ENCODE results near the gene VAV2.
"Not testable (repeated sequence)": the region's sequence is repeated elsewhere in the genome, so short reads cannot be mapped to it uniquely, and the experiment has no call there.

VAV2 gene

DNA sequence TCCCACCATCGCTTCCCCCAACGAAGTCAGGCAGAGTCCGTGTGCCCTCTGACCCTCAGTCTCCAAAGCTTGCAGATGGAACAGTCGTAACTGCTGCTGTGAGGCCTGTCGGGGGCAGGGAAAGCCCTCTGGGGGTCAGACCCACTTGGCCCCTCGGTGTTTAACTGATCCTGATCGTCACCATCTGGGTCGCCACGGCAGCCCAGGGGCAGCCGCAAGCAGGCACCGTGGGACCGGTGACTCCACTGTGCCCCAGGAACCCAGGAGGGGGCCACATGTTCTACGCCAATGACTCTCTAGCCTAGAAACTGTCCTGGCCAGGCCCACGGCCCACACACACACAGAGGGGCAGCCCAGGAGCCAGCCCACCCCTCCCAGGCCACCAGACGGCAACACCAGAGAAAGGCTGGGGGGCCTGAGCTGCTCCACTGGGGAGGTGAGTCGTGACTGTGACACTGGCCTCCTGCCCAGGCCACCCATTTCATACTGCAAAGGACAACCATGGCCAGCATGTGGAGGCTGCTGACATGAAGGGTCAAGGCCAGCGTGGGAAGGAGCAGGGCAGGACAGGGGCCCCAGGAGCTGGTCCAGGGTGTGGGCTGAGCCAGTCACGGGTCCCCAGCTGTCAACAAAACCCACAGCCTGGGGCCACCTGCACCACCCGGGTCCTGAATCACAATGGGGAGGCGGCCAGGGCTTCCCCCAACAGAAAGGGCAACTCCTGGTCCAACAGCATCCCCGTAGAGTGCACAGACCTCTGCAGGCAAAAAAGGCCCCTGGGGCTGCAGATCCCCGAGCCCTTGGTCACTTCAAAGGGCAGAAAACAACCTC lies 20.8 kb downstream of the VAV2 start:
- no peak for DNase-seq (ENCODE audit: low spot score)

DNA sequence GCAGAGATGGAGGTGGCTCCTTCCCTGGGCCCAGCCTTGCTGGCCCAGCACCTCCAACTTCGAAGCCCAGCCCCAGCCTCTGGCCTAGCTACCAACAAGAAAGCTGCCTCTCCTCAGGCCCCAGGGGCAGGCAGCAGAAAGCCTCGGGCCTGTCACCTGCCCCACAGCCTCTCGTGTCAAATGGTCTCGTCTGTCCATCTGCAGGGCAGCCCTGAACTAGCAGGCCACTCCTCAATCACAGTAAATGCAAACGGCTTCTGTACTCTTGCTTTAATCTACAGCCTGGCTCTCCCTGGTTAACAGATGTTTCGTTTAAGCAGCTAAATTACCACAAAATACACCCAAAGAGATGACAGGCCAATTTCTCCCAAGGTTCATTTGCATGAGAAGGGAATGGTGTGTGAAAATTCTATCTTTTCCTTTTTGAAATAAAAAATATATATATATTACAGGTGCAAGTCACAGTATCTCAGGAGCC lies 21.5 kb downstream of the VAV2 start:
- DNase-seq (ENCODE audit: low spot score) = no peak

DNA sequence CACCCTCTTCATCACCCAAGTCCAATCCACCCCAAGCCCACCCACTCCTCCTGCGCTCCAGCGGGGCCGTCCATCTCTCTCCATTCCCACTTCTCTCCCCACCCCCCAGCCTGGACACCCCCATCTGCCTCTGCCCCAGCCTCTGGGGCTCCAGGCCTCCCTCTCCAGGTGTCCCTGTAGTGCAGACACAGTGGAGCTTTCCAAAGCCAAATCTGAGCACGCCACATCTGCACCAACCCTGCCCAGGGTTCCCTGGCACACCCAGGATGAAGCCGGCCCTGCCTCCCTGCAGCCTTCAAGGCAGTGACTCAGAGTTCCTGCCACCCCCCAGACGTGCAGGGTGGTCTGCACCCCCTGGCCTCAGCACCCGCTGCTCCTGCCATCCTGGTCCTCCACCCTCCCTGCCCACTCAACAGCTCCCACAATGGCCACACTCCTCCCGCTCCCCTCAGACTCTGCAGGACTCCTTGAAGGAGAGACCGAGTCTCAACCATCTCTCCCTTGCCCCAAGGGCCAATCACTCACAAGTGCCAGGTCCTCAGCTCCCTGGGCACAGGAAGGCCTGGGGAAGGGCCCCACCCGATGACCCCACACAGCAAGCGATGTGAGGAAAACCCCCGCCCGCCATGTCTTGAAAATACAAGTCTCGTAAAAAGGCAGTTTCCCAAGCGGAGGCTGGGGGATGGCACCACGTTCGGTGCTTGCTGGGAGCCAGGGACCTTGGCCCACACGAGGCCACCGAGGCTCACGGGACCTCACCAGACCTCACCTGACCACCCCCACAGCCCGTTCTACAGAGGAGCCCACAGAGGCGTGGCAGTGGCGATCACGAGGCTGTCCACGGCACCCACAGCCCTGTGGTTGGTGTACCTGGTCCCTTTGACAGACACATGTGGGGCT lies 22.2 kb downstream of the VAV2 start:
- DNase-seq (ENCODE audit: low spot score) = no peak

DNA sequence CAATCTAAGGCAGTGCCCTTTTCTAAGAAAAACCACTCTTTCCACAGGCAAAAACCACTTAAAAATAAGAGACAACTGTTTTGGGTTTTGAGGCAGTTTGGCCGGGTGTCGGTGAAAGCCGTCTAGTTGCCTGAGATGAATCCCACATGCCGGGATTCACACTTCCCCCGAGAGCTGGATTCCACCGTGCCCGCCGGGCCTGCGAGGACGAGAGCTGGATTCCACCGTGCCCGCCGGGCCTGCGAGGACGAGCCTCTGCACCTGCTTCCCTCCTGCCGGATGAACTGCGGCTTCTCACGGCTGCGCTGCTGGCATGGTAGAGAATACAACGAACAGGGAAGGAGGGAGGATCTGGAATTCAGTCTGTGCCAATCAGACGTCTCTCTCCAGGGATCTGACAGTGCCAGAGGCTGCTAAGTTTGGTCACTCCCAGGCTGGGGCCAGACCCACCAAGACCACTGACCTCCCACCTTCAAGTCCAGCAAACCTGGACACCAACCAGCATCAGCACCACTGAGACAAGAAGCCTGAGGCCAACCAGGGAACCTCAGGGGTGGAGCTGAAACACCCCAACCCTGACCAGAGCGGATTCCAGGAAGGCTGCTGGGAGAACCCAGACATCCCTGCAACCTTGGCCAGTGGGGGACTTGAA lies 23.0 kb downstream of the VAV2 start:
- no peak for DNase-seq (ENCODE audit: low spot score)

DNA sequence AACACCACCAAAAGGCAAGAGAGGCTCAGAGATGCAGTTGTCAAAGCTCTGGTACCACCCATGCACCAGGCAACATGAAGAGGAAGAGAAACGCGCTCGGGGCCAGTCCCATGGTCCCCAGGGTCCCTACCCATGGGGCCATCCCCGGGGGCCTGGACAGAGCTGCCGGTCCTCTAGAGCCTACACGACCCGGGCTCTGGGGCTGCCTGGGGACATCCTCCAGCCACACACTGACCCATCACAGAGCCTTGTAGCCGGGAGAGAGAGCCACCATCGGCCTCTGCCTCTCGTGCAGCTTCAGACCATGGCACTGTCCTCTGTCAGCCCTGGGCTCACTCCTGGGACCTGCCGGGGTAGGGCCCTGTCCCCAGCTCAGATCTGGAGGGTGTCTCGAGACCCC lies 23.7 kb downstream of the VAV2 start:
- DNase-seq (ENCODE audit: low spot score) = no peak

DNA sequence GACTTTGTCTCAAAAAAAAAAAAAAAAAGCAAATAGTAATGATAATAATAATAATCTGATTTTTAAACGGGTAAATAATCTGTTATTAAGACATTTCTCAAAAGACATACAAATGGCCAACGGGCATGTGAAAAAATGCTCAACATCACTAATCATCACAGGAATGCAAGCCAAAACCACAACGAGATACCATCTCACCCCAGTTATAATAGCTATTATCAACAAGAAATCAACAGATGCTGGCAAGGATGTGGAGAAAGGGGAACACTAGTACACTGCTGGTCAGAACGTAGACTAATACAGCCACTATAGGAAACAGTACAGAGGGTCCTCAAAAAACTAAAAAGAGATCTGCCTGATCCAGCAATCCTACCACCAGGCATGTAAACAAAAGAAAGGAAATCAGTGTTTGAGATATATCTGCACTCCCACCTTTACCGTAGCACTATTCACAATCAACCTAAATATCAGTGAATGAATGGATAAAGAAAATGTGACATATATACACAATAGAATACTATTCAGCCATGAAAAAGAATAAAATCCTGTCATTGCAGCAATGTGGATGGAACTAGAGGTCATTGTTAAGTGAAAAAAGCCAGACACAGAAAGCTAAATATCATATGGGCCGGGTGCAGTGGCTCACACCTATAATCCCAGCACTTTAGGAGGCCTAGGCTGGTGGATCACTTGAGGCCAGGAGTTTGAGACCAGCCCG lies 24.9 kb downstream of the VAV2 start:
- DNase-seq (ENCODE audit: low spot score) = no peak

DNA sequence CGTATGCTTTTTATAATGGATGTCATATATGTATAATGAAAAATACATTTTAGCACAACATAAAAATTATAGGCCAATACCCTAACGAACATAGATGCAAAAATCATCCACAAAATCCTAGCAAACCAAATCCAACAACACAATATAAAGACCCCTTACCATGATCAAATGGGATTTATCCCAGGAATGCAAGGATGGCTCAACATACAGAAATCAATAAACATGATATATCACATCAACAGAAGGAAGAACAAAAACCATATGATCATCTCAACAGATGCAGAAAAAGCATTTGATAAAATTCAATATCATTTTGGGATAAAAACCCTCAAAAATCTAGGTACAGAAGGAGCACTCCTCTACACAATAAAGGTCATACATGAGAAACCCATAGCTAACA lies 27.7 kb downstream of the VAV2 start:
- DNase-seq (ENCODE audit: low spot score) = no peak

DNA sequence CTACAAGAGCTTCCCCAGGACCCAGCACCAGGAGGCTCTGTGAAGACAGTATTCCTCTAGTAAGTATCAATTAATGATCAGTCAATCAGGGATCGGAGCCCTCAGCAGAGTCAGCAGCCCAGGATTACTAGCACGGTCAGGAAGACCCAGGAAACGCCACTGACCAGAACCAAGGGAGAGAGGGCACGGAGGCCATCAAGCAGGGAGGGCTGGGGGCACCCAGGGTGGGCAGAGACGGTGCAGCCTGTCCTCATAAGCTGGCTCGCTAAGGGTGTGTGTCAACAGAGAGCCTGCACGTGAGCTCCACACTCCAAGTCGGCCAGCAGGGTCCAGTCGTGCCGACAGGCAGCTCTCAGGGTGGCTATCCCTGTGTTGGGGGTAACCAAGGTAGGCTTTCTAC lies 29.0 kb downstream of the VAV2 start:
- DNase-seq (ENCODE audit: low spot score) = no peak

DNA sequence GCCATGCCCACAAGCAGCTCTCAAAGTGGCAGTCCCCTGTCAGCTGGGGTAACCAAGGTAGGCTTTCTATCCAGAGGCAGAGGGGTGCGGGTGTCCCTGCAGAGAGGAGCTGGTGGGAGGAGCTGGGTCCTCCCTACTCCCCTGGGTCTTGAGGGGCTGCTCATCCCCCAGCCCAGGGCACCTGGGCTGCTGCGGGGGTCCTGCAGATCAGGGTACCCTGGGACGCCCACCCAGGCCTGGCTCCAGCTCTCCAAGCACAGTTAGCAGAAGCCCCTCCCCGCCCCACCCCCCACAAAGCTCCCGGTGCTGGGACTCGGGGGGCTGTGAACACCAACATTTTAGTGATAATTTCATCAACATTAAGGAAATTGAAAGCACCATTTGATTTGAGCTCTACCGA lies 29.8 kb downstream of the VAV2 start:
- no peak for DNase-seq (ENCODE audit: low spot score)

DNA sequence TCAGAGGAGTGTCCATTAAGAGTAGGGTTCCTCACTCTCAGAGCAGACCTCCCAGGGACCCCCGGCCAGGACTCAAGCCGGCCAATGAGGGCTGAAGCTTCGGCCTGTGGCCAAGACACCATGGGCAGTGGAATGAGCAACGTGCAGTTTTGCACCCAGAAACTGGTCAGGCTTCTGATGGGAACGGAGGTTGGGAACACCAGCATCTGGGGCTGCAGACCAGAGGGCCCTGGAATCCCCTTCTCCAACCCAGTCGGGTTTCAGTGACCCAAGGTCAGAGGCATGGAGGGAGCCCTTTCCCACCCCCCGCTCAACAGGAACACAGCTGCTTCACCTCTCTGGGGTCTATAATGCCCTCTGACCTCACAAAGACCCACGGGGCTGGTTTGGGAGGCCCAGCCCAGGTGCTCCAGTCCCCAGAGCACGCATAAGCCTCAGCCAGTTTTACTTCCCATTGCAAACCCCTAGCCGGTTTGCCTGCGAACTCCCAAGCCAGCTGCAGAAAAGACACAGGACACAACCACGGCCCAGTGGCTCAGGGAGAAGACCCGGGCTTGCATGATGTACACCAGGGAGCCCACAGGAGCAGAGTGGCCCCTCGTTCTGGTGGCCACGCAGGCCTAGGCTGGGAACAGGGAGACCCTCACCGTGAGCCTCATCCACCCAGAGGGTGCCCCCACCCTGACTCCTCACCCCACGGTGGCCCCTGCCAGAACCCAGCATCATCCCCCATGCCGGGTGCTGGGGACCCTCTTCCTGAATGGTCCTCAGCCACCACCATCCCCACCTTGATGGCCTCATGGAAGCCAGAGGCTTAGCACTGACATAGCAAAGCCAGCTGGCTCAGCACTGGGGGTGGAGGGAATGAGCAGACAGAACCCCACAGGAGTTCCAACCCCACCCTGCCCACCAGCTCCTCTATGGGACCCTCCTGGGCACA lies 30.6 kb downstream of the VAV2 start:
- no peak for DNase-seq (ENCODE audit: low spot score)

DNA sequence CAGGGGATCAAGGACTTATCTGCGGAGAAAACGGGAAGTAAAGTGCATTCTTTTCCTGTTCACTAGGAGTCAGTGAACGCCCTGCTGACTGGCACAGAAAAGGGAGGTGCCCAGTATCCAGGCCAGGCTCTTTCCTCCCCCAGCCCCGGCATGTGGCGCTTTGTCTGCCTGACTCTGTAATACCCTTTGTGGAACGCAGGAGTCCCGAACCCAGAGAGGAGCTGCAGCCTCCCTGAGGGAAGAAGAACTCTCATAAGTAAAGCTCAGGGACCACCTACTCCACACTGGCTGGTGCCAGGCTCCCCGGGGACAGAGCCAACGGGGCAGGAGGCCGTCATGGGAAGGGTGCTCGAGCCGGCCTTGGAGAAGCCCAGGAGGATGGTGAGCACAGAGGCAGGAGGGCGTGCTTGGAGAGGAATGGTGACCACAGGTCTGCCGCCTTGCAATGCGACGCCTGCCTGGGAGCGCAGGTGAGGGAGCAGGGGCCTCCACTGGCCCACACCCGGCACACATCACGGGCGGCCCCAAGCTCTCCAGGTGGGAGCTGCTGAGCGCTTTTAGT lies 31.5 kb downstream of the VAV2 start:
- no peak for DNase-seq (ENCODE audit: low spot score)

DNA sequence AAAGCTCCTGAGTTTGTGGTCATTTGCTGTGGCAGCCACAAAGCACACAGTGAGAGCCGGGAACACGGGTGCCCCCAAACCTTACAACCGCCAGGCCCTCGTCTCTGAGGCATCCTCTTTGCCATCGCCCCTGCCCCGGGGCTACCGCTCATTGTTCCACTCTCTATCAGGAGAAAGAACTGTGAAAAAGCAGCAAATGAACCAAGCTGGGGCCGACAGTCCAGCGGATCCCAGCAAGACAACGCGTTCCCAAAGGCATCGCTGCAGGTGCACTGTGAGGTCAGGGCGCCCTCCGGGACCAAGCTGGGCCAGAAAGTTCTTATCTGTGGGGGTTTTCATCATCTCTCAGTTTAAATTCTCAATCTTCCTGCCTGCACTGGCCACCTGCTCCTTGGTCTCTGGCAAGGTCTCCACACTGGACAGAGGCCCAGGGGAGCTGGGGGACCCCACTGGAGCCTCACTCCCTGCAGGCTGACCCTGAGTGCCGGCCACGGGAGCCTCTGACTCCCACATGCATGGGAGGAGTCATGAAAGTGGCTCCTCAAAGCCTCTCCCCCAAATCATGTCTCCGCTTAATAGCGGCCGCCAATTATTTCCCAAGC lies 32.1 kb downstream of the VAV2 start:
- DNase-seq (ENCODE audit: low spot score) = no peak

DNA sequence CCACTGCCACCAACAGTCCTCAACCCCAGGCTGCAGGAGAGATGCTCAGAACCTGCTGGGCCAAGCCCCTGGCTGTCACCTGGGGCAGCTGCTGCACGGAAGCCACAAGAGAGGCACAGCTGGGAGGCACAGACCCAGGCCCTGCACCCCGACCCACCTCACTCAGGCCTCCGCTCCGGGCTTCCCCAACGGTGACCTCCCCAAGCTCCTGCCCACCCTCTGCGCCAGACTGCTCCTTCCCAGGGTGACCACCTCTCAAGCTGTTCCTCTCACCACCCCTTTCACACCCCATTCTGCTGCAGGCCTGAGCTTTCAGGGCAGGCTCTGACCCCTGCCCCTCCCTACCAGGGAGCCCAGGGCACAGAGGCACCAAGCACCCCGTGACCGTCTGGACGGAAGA lies 33.0 kb downstream of the VAV2 start:
- no peak for DNase-seq (ENCODE audit: low spot score)

DNA sequence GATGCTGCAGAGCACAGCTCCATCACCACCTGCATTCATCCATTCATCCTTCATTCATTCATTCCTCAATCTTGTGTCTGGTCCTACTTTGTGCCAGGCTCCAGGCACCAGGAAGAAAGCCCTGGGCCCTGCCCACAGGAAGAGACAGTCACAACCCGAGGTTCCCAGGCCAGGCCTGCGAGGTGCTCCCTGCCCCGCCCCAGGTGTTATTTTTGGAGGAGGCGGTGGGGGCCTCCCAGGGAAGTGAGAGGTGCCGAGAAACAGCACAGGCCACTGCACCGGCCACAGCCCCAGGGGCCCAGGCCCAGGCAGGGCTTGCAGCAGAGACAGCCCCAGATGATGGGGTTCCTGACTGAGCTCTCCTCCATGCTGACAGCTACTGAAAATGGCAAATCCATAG lies 33.4 kb downstream of the VAV2 start:
- no peak for DNase-seq (ENCODE audit: low spot score)

DNA sequence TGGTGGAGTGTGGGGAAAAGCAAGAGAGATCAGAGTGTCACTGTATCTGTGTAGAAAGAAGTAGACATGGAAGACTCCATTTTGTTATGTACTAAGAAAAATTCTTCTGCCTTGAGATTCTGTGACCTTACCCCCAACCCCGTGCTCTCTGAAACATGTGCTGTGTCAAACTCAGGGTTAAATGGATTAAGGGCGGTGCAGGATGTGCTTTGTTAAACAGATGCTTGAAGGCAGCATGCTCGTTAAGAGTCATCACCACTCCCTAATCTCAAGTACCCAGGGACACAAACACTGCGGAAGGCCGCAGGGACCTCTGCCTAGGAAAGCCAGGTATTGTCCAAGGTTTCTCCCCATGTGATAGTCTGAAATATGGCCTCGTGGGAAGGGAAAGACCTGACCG lies 34.4 kb downstream of the VAV2 start:
- not testable (repeated sequence) for DNase-seq (ENCODE audit: low spot score)

DNA sequence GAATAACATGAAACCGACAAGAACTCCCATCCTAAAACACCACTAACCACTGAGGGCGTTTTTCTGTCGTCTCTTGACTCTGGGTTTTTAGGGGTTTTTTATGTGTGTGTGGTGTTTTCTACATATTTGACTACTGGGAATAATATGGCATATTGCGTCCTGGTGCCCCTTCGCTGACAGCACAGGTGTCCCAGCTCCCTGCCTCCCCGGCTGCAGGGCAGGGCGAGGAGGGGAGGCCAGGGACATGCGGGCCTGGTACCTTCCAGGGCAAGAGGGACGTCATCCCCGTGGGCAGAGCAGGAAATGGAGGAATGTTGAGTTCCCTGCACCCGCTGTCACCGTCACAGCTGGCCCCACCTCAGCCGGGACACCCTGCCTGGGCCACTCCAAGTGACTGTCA lies 34.8 kb downstream of the VAV2 start:
- no peak for DNase-seq (ENCODE audit: low spot score)

DNA sequence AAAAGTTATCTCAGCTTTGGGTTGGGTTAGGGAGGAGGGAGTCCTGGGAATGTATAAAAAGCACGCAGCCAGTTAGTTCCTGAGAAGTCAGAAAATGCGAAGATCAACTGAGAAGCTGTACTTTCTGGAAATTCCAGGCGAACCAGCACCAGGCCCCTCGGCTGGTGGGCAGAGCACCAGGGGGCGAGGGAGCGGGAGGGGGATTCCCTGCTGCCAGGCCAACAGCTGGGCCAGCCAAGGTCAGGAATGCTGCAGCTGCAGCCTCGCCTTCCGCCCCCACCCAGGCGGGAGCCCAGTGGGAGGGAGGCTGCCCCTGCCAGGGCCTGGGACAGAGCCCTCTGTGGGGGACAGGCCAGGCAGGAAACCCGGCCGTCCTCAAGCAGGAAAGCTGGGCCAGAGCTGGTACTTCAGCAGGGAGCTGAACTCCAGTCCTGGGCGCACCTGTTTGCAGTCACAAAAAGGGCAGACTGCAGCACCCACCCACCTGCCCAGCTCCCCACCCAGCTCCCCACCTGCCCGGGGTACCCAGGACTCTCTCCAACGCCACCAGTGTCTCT lies 35.5 kb downstream of the VAV2 start:
- DNase-seq (ENCODE audit: low spot score) = no peak

DNA sequence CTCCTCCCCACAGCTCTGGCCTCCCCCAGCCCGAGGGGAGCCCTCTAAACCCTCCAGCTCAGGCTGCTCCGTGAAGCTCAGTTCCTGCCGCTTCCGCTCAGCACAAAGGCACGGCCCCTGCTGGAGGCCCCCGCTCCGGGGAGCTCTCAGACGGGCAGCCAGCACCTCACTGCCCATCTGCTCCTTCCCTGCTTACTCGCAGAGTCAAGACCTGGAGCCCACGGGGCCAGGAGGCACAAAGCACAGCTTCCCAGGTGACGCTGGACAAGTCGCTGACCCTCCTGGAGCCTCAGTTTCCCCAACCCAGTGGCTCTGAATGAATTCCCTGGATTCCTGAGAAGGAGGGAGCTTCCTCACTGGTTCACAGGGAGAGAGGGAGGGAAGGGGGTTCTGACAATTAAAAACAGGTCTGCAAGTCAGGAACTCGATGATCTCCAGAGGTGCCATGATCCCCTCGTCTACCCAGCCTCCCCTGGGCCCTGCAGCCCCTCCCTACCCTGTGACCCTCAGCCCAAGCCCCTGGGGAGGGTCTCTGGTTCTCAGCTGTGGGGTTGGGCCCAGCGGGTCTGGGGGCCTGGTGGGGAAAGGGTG lies 36.2 kb downstream of the VAV2 start:
- DNase-seq (ENCODE audit: low spot score) = peak; percentile 59
